Motor neuron (in vitro differentiated cells): ENCODE data around the gene OGFOD1. TPM values are rescaled to one million over a fixed set of nuclear protein-coding genes. Genes with fewer than 3 reads are reported as not detected.
A peak's percentile ranks its signal among the peaks of the same experiment; 100 is the strongest.

Source experiments
- ATAC-seq, 8 experiments: fragments of 200-7000 bp; cut with Tn5 transposase; replicated peaks in 6 of 8; 2 replicates each; pipeline ENCODE4 v1.8.0; 2021; ENCODE audit warnings: mild to moderate bottlenecking in 8 of 8, moderate library complexity in 8 of 8
- H3K27ac ChIP-seq, 2 donors: fragments of 250-450 bp; sonication (Bioruptor Pico); 2 replicates each; pipeline ENCODE4 v1.9.0; 2021; ENCODE audit warnings: antibody characterized with exemption in 2 of 2, mild to moderate bottlenecking in 2 of 2, moderate library complexity in 1 of 2
- H3K4me1 ChIP-seq, 2 donors: fragments of 250-450 bp; sonication (Bioruptor Pico); replicated peaks in 1 of 2; 2 replicates each; pipeline ENCODE4 v1.6.1; 2021; ENCODE audit warnings: antibody characterized with exemption in 2 of 2, mild to moderate bottlenecking in 2 of 2, moderate library complexity in 1 of 2
- H3K4me3 ChIP-seq, 5 donors: fragments of 250-450 bp; sonication (Bioruptor Pico); 2 replicates each; pipeline ENCODE4 v1.9.0; 2021; ENCODE audit warnings: antibody characterized with exemption in 5 of 5, mild to moderate bottlenecking in 5 of 5, moderate library complexity in 4 of 5
- WGBS, 10 experiments: fragments of 450-650 bp; shearing (Covaris generic); methylation state at CpG; one replicate each; pipeline ENCODE4 v1.0.0; 2022; 5-methylcytosine and 5-hydroxymethylcytosine counted together
- in situ Hi-C, 9 experiments: fragments of 400-800 bp; cut with MboI; loops; one replicate each; pipeline ENCODE4 v1.15.0; 2021; ENCODE audit warnings: low sequenced_read_pairs in 9 of 9, low pct_unique_long_range_greater_than_20kb in 2 of 9; ENCODE audit not compliant: unreplicated experiment in 9 of 9
- total RNA-seq, 8 experiments: library from RNA; unstranded; fragments of 300-600 nt; gene quantifications; 2 replicates each; pipeline versions ENCODE4 v1.2.3 to v1.2.4, GENCODE V29; 2022

The OGFOD1 gene
- 10 to 100 TPM; 20.9 to 59.0 (median 33.8) TPM for total RNA-seq

DNA sequence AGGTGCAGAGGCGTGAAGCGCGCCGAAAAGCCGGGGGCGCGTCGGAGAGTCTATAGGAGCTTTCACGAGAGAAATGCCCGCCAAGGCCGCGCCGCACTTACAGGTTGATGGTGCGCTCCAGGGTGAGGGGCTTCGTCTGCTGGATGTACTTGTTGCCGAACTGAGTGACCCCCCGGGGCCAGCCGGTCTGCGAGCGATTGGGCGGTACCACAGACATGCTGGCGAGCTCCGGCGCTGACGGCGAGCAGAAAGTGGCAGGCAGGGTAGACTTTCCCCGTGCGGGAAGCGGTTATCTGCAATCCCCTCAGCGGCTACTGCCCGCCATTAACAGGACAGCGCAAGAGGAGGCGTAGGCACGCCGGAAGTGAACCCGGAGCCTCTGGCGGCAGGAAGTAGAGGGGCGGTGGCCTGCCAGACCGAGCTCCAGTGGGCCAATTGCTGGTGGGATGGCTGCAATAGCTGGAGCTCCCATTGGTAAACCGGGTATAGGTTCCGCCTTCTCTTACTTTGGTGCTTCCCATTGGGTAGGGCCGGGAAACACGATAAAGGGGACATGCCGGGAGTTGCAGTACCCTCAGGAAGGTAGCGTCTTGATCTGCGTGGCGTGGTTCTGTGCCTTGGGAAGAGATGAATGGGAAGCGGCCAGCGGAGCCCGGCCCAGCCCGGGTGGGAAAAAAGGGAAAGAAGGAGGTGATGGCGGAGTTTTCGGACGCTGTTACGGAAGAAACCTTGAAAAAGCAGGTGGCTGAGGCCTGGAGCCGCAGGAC, at the start of gene OGFOD1, which contains the start of gene NUDT21:
TSS of gene OGFOD1 (plus strand) at position 569 of the 767 bp plus-strand sequence. CDS start at position 628, 59 bp downstream.
TSS of gene NUDT21 (minus strand) at position 347 of the 767 bp plus-strand sequence. CDS start at position 217, 130 bp downstream.
- H3K27ac ChIP-seq, result peak within 1 kb of the TSS; percentile 81 to 98
- ATAC-seq, result peak; percentile 94 to 99 (median 97)
- peaks cover 14 to 27% of the 10 kb centered on the region in 2 donors for H3K4me1 ChIP-seq
- in situ Hi-C loops, result no loop called here
- peak within 1 kb of the TSS; percentile 83 to 97 (median 90) for H3K4me3 ChIP-seq
- 0 to 3% (median 0%) methylated on average over 4 to 31 of the region's 56 CpGs; no CpG with 5 or more reads in 3 of the 10 experiments for whole genome bisulfite sequencing, 10 experiments

- 67 to 100% (median 92%) methylated on average over 1 to 3 of the region's 4 CpGs; no CpG with 5 or more reads in 2 of the 10 experiments for WGBS, 10 experiments
- ATAC-seq, result no peak
- Histone ChIP-seq H3K4me3 (no peak overlapping the region), H3K27ac (no peak overlapping the region), H3K4me1 (no peaks in the 10 kb centered on the region)
- in situ Hi-C loops, result no loop called here
Measured at GRCh38 chr16:56405977-56406672, 45.2 kb upstream of the OGFOD1 start.

GRCh38 chr16:56408379-56409098, 42.8 kb upstream of the OGFOD1 start:
- in situ Hi-C loops, result no loop called here
- 67 to 100% (median 81%) methylated on average over 2 to 7 of the region's 7 CpGs; no CpG with 5 or more reads in 1 of the 10 experiments for WGBS, 10 experiments
- Histone ChIP-seq H3K27ac (no peak overlapping the region), H3K4me1 (no peaks in the 10 kb centered on the region), H3K4me3 (no peak overlapping the region)
- no peak for ATAC-seq

DNA sequence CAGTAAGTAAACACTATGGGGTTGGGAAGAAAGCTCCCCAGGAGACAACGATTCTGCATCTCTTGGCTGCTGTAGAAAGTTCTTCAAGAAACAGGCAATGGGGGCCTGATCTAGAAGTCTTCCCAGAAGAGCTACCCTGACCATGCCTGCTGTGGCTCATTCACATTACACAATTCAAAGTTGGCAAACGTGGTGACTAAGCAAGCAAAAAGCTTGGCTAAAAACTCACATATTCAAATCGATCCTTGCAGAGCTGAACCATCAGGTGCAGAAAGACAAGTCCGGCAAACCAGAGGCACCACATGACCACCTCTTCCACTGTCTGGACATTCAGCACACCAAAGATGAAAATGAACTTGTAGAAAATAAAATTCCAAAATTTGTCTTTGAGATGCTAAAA, 42.2 kb upstream of the OGFOD1 start:
- H3K4me1 ChIP-seq, result no peaks in the 10 kb centered on the region
- in situ Hi-C loops, result no loop called here
- 48 to 100% (median 82%) methylated on average over 1 to 4 of the region's 4 CpGs; no CpG with 5 or more reads in 2 of the 10 experiments for WGBS, 10 experiments
- no peak overlapping the region for H3K27ac ChIP-seq
- peak in 3 of 8 experiments; percentile 56 to 81 (median 74) for ATAC-seq
- no peak overlapping the region for H3K4me3 ChIP-seq

GRCh38 chr16:56411123-56411522, 40.2 kb upstream of the OGFOD1 start:
- WGBS, 10 experiments, result 40 to 100% (median 80%) methylated on average over 1 to 5 of the region's 5 CpGs; no CpG with 5 or more reads in 1 of the 10 experiments
- no peaks in the 10 kb centered on the region for H3K4me1 ChIP-seq
- in situ Hi-C loops, result no loop called here
- peak in 2 of 8 experiments; percentile 26 to 50 for ATAC-seq
- no peak overlapping the region for H3K4me3 ChIP-seq
- no peak overlapping the region for H3K27ac ChIP-seq

DNA sequence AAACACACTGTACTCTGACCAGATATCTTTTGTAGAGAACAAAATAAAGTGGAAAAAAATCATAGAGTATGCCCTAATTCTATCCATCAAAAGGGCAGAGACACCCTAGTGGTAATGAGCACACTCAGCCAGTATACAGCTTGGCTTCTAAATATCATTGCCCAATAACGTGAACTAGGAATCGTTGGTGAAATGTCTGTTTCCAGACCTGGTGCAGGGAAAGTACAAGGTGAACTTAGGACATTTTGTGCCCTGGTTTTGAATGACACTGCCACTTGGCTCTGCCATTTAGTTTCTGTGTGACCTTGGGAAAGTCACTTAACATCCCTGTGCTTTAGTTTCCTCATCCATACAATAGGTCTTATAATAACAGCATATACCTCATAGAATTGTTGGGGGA, 39.7 kb upstream of the OGFOD1 start:
- in situ Hi-C loops, result no loop called here
- H3K27ac ChIP-seq, result no peak overlapping the region
- 86 to 100% (median 96%) methylated on average over 2 of the region's 2 CpGs; no CpG with 5 or more reads in 4 of the 10 experiments for WGBS, 10 experiments
- no peak for ATAC-seq
- no peak overlapping the region for H3K4me3 ChIP-seq
- no peaks in the 10 kb centered on the region for H3K4me1 ChIP-seq

GRCh38 chr16:56413381-56413780, 38.0 kb upstream of the OGFOD1 start:
- no peak overlapping the region for H3K4me3 ChIP-seq
- 50 to 96% (median 85%) methylated on average over 2 to 5 of the region's 5 CpGs; no CpG with 5 or more reads in 4 of the 10 experiments for WGBS, 10 experiments
- in situ Hi-C loops, result no loop called here
- no peaks in the 10 kb centered on the region for H3K4me1 ChIP-seq
- no peak for ATAC-seq
- H3K27ac ChIP-seq, result no peak overlapping the region

DNA sequence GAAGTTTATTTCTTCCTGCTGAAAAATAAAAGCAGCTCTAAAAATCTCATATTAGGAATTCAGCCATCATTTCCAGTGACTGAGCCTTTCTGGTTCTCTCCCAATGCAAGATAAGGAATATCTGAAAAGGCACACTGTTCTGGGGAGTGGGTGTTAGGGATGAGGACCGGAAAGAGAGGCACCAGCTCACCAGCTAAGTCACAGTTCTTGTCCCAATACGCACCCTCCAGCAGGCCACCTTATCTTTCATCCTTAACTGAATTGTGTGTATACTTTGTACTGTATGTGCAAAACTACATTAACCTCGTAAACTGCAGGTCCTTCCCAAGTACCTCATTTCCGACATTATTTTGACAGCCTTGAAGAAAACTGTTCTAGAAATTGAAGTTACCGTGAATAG, 37.0 kb upstream of the OGFOD1 start:
- Histone ChIP-seq H3K4me3 (no peak overlapping the region), H3K27ac (no peak overlapping the region), H3K4me1 (no peaks in the 10 kb centered on the region)
- WGBS, 10 experiments, result 81 to 100% (median 89%) methylated on average over 1 to 5 of the region's 5 CpGs
- ATAC-seq, result no peak
- in situ Hi-C loops, result no loop called here

GRCh38 chr16:56415875-56416274, 35.5 kb upstream of the OGFOD1 start:
- ATAC-seq, result no peak
- no peak overlapping the region for H3K4me3 ChIP-seq
- 85 to 100% (median 97%) methylated on average over 1 to 4 of the region's 4 CpGs for WGBS, 10 experiments

GRCh38 chr16:56417138-56417537, 34.2 kb upstream of the OGFOD1 start:
- H3K4me3 ChIP-seq, result no peak overlapping the region
- no peak for ATAC-seq
- in situ Hi-C loops, result no loop called here
- no peaks in the 10 kb centered on the region for H3K4me1 ChIP-seq
- WGBS, 10 experiments, result 90 to 100% (median 98%) methylated on average over 2 to 4 of the region's 4 CpGs; no CpG with 5 or more reads in 2 of the 10 experiments
- no peak overlapping the region for H3K27ac ChIP-seq

More at GRCh38 chr16:56415875-56416274, 35.5 kb upstream of the OGFOD1 start:
- in situ Hi-C loops, result no loop called here
- Histone ChIP-seq H3K27ac (no peak overlapping the region), H3K4me1 (no peaks in the 10 kb centered on the region)

GRCh38 chr16:56419740-56420548, 31.4 kb upstream of the OGFOD1 start:
- 86 to 97% (median 93%) methylated on average over 1 to 8 of the region's 8 CpGs; no CpG with 5 or more reads in 2 of the 10 experiments for WGBS, 10 experiments
- H3K4me1 ChIP-seq, result peaks cover 11 to 12% of the 10 kb centered on the region in 2 donors
- ATAC-seq, result no peak
- no peak overlapping the region for H3K4me3 ChIP-seq
- in situ Hi-C loops, result no loop called here
- no peak overlapping the region for H3K27ac ChIP-seq

- Histone ChIP-seq H3K4me3 (no peak overlapping the region), H3K27ac (no peak overlapping the region), H3K4me1 (peaks cover 11 to 12% of the 10 kb centered on the region in 2 donors)
- no peak for ATAC-seq
- in situ Hi-C loops, result no loop called here
Measured at GRCh38 chr16:56420613-56421012, 30.7 kb upstream of the OGFOD1 start.
